H9 (cell line): ENCODE data around the gene AR. TPM values are rescaled to one million over a fixed set of nuclear protein-coding genes. Genes with fewer than 3 reads are reported as not detected.

Experiments used
- DNase-seq: peaks from one replicate; pipeline ENCODE4 v3.0.0-alpha.2; 2017
- H2AFZ ChIP-seq: one replicate; pipeline ENCODE4 v1.6.1; 2013; ENCODE audit warnings: mild to moderate bottlenecking, low read length, control low read depth, moderate library complexity
- H2AK5ac ChIP-seq: 2 replicates; pipeline ENCODE4 v1.6.1; 2013; ENCODE audit warnings: low read length, control low read depth, mixed read lengths; ENCODE audit not compliant: insufficient read length
- H2BK120ac ChIP-seq: one replicate; pipeline ENCODE4 v1.6.1; 2013; ENCODE audit warnings: low read depth, mild to moderate bottlenecking, low read length, control low read depth, inconsistent platforms; ENCODE audit not compliant: poor library complexity, severe bottlenecking
- H2BK12ac ChIP-seq: 2 replicates; pipeline ENCODE4 v1.6.1; 2013; ENCODE audit warnings: low read length, control low read depth, mixed read lengths, low read depth; ENCODE audit not compliant: insufficient read length
- H2BK15ac ChIP-seq: 2 replicates; pipeline ENCODE4 v1.6.1; 2013; ENCODE audit warnings: low read depth, low read length, control low read depth
- H2BK20ac ChIP-seq: one replicate; pipeline ENCODE4 v1.6.1; 2013; ENCODE audit warnings: low read depth, mild to moderate bottlenecking, low read length, control low read depth, inconsistent platforms; ENCODE audit not compliant: poor library complexity, severe bottlenecking
- H2BK5ac ChIP-seq: 2 replicates; pipeline ENCODE4 v1.6.1; 2013; ENCODE audit warnings: low read length, control low read depth, mixed read lengths; ENCODE audit not compliant: insufficient read length
- H3K14ac ChIP-seq: 2 replicates; pipeline ENCODE4 v1.6.1; 2013; ENCODE audit warnings: low read length, control low read depth; ENCODE audit not compliant: insufficient read depth
- H3K18ac ChIP-seq: 2 replicates; pipeline ENCODE4 v1.6.1; 2013; ENCODE audit warnings: low read depth, mild to moderate bottlenecking, mixed read lengths, low read length, control low read depth; ENCODE audit not compliant: insufficient read length
- H3K23ac ChIP-seq: 2 replicates; pipeline ENCODE4 v1.6.1; 2013; ENCODE audit warnings: low read length, control low read depth, mixed read lengths, low read depth; ENCODE audit not compliant: insufficient read length
- H3K23me2 ChIP-seq: 2 replicates; pipeline ENCODE4 v1.6.1; 2013; ENCODE audit warnings: low read depth, mild to moderate bottlenecking, mixed read lengths, low read length, control low read depth; ENCODE audit not compliant: insufficient read length, poor library complexity, severe bottlenecking
- H3K27ac ChIP-seq: 2 replicates; pipeline ENCODE4 v1.5.1; 2013; ENCODE audit warnings: low read length, control low read depth, mixed read lengths, low read depth; ENCODE audit not compliant: insufficient read length
- H3K27me3 ChIP-seq: 2 replicates; pipeline ENCODE4 v1.6.1; 2013; ENCODE audit warnings: low read length, control low read depth, inconsistent platforms; ENCODE audit not compliant: insufficient read depth
- H3K4ac ChIP-seq: 2 replicates; pipeline ENCODE4 v1.6.1; 2013; ENCODE audit warnings: low read depth, mild to moderate bottlenecking, control low read depth, inconsistent platforms, low read length, moderate library complexity
- H3K4me1 ChIP-seq: 2 replicates; pipeline ENCODE4 v1.6.1; 2013; ENCODE audit warnings: low read length, control low read depth, inconsistent platforms; ENCODE audit not compliant: insufficient read depth
- H3K4me2 ChIP-seq: 2 replicates; pipeline ENCODE4 v1.6.1; 2013; ENCODE audit warnings: low read length, control low read depth, mixed read lengths; ENCODE audit not compliant: insufficient read length, insufficient read depth
- H3K56ac ChIP-seq: 2 replicates; pipeline ENCODE4 v1.6.1; 2013; ENCODE audit warnings: low read depth, mild to moderate bottlenecking, mixed read lengths, low read length, control low read depth; ENCODE audit not compliant: insufficient read length
- H3K79me1 ChIP-seq: 2 replicates; pipeline ENCODE4 v1.6.1; 2013; ENCODE audit warnings: low read depth, mild to moderate bottlenecking, moderate library complexity, low read length, control low read depth, inconsistent platforms; ENCODE audit not compliant: insufficient read depth, poor library complexity, severe bottlenecking
- H3K79me2 ChIP-seq: 2 replicates; pipeline ENCODE4 v1.6.1; 2013; ENCODE audit warnings: low read length, control low read depth, inconsistent platforms; ENCODE audit not compliant: insufficient read depth
- H3K9ac ChIP-seq: 2 replicates; pipeline ENCODE4 v1.6.1; 2013; ENCODE audit warnings: low read length, control low read depth, mixed read lengths; ENCODE audit not compliant: insufficient read length; ENCODE audit errors: extremely low read depth
- H3K9me3 ChIP-seq: one replicate; pipeline ENCODE4 v1.6.1; 2013; ENCODE audit warnings: low read depth, low read length, inconsistent platforms; ENCODE audit not compliant: control insufficient read depth
- H3T11ph ChIP-seq: one replicate; pipeline ENCODE4 v1.6.1; 2013; ENCODE audit warnings: mild to moderate bottlenecking, low read length, control low read depth, inconsistent platforms
- H4K20me1 ChIP-seq: one replicate; pipeline ENCODE4 v1.6.1; 2013; ENCODE audit not compliant: control insufficient read depth, insufficient read length, insufficient read depth
- H4K5ac ChIP-seq: 2 replicates; pipeline ENCODE4 v1.6.1; 2013; ENCODE audit warnings: low read depth, mild to moderate bottlenecking, mixed read lengths, low read length, control low read depth; ENCODE audit not compliant: insufficient read length
- H4K8ac ChIP-seq: replicated peaks from 2 replicates; pipeline ENCODE4 v1.6.1; 2013; ENCODE audit warnings: low read length, control low read depth, mixed read lengths, low read depth; ENCODE audit not compliant: insufficient read length
- H4K91ac ChIP-seq: 2 replicates; pipeline ENCODE4 v1.6.1; 2013; ENCODE audit warnings: low read depth, mild to moderate bottlenecking, moderate library complexity, mixed read lengths, low read length, control low read depth; ENCODE audit not compliant: insufficient read length
- H3K27ac Mint-ChIP-seq, 3 experiments: 2 replicates in 2 of 3; 3 replicates in 1 of 3; pipeline ENCODE4 v1.8.0; 2020 to 2021; ENCODE audit warnings: mixed read lengths in 3 of 3, mild to moderate bottlenecking in 1 of 3, moderate library complexity in 1 of 3
- H3K27me3 Mint-ChIP-seq: 2 replicates; pipeline ENCODE4 v1.8.0; 2021; ENCODE audit warnings: low read depth, mild to moderate bottlenecking, moderate library complexity, mixed read lengths
- H3K36me3 Mint-ChIP-seq, 3 experiments: 2 replicates in 2 of 3; 3 replicates in 1 of 3; pipeline ENCODE4 v1.8.0; 2020 to 2021; ENCODE audit warnings: low read depth in 3 of 3, mixed read lengths in 3 of 3; ENCODE audit not compliant: insufficient read depth in 1 of 3
- H3K4me1 Mint-ChIP-seq, 2 experiments: 2 replicates each; pipeline ENCODE4 v1.8.0; 2020; ENCODE audit warnings: mixed read lengths in 2 of 2
- H3K4me3 Mint-ChIP-seq, 2 experiments: 2 replicates in 1 of 2; 3 replicates in 1 of 2; pipeline ENCODE4 v1.8.0; 2020 to 2021; ENCODE audit warnings: mild to moderate bottlenecking in 2 of 2, mixed read lengths in 2 of 2, moderate library complexity in 1 of 2
- H3K9me3 Mint-ChIP-seq, 2 experiments: 2 replicates in 1 of 2; 3 replicates in 1 of 2; pipeline ENCODE4 v1.8.0; 2020; ENCODE audit warnings: mild to moderate bottlenecking in 2 of 2, mixed read lengths in 2 of 2, moderate library complexity in 1 of 2
- CTCF ChIP-seq: fragments of 200-600 bp; sonication (generic); conservative IDR thresholded peaks from 3 replicates; pipeline ENCODE4 v1.8.0; 2021; ENCODE audit warnings: antibody characterized with exemption, mild to moderate bottlenecking
- WGBS: extraction: QIAGEN DNeasy Blood & Tissue Kit; methylation state at CpG from one replicate; pipeline ENCODE4 v1.1.7; 2013; ENCODE audit warnings: missing lambda C conversion rate, low lambda C conversion rate, mixed read lengths; ENCODE audit not compliant: insufficient read length; ENCODE audit errors: extremely low coverage; 5-methylcytosine and 5-hydroxymethylcytosine counted together
- long read RNA-seq: library from polyadenylated mRNA; unstranded; transcript quantifications from one replicate; pipeline ENCODE4 v2.0.0, GENCODE V29; 2020
- total RNA-seq: library from RNA; stranded (reverse); gene quantifications from 2 replicates; pipeline ENCODE4 v1.2.1, GENCODE V29; 2021

AR gene
- 3.5 TPM in 2 replicates for total RNA-seq
- long read RNA-seq, full-length matches to known transcripts: 1 of 1 reads
- long read RNA-seq, partial matches to known transcripts: 0 of 1 reads
- long read RNA-seq, other reads (novel, unspliced or antisense): 0 of 1 reads

DNA sequence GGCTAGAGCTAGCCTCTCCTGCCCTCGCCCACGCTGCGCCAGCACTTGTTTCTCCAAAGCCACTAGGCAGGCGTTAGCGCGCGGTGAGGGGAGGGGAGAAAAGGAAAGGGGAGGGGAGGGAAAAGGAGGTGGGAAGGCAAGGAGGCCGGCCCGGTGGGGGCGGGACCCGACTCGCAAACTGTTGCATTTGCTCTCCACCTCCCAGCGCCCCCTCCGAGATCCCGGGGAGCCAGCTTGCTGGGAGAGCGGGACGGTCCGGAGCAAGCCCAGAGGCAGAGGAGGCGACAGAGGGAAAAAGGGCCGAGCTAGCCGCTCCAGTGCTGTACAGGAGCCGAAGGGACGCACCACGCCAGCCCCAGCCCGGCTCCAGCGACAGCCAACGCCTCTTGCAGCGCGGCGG, at the start of gene AR:
TSS of gene AR (plus strand) at position 204 of the 400 bp plus-strand sequence. CDS start 1,126 bp downstream, outside the sequence.
- no peaks in the 10 kb centered on the region; the same call in 1 of the 2 replicates for H3K4me1 ChIP-seq
- no peak for TF ChIP-seq CTCF
- no peak within 1 kb of the TSS for H3K56ac ChIP-seq
- no peak within 1 kb of the TSS for H2BK5ac ChIP-seq
- no peaks in the 10 kb centered on the region for H3K79me2 ChIP-seq
- H3K9ac ChIP-seq: no peak within 1 kb of the TSS
- H4K20me1 ChIP-seq: no peaks in the 10 kb centered on the region
- no peak within 1 kb of the TSS for H3T11ph ChIP-seq
- H3K9me3 ChIP-seq: peaks cover 23% of the 10 kb centered on the region
- H3K36me3 Mint-ChIP-seq: peaks cover 0 to 9% (median 7%) of the 10 kb centered on the region in 3 experiments; a peak in 4 of 7 replicates
- H3K14ac ChIP-seq: no peak within 1 kb of the TSS; the same call in 1 of the 2 replicates
- no peak within 1 kb of the TSS for H2BK12ac ChIP-seq
- H3K27ac ChIP-seq: no peak within 1 kb of the TSS
- WGBS: no CpG with 5 or more reads among the region's 30 CpGs
- peaks cover 41% of the 10 kb centered on the region for H3K27me3 Mint-ChIP-seq
- H2BK15ac ChIP-seq: no peak within 1 kb of the TSS; the same call in 1 of the 2 replicates
- 0 out of 7 replicates have a peak within 1 kb of the TSS, but pooled peaks of 1 of the 3 experiments have one; percentile 28 for H3K27ac Mint-ChIP-seq
- H2BK20ac ChIP-seq: no peak within 1 kb of the TSS
- no peak within 1 kb of the TSS for H3K23ac ChIP-seq
- H3K4ac ChIP-seq: no peak within 1 kb of the TSS
- peak within 1 kb of the TSS; percentile 72 for H3K4me2 ChIP-seq
- peak within 1 kb of the TSS; percentile 78 for H4K5ac ChIP-seq
- H3K18ac ChIP-seq: peak within 1 kb of the TSS; percentile 38
- H3K27me3 ChIP-seq: no peaks in the 10 kb centered on the region
- no peak within 1 kb of the TSS for H2BK120ac ChIP-seq
- H3K23me2 ChIP-seq: peaks cover 9% of the 10 kb centered on the region
- H2AFZ ChIP-seq: peak within 1 kb of the TSS; percentile 75
- no peak within 1 kb of the TSS for H4K8ac ChIP-seq
- no peaks in the 10 kb centered on the region for H3K79me1 ChIP-seq
- peaks cover 13 to 21% of the 10 kb centered on the region in 2 experiments for H3K4me1 Mint-ChIP-seq
- DNase-seq: peak; percentile 85
- H3K9me3 Mint-ChIP-seq: peaks cover 55 to 62% of the 10 kb centered on the region in 2 experiments
- H4K91ac ChIP-seq: no peak within 1 kb of the TSS
- no peak within 1 kb of the TSS for H2AK5ac ChIP-seq
- H3K4me3 Mint-ChIP-seq: peak within 1 kb of the TSS; percentile 67 to 88
